ENCODE results near the gene TLK2. TPM values are rescaled to one million over a fixed set of nuclear protein-coding genes. Genes with fewer than 3 reads are reported as not detected.
"Not testable (repeated sequence)": the region's sequence is repeated elsewhere in the genome, so short reads cannot be mapped to it uniquely, and the experiment has no call there.

Gene TLK2
- total RNA-seq, 4 donors from 2014 or later: 25.4 to 47.8 (median 26.5) TPM

DNA sequence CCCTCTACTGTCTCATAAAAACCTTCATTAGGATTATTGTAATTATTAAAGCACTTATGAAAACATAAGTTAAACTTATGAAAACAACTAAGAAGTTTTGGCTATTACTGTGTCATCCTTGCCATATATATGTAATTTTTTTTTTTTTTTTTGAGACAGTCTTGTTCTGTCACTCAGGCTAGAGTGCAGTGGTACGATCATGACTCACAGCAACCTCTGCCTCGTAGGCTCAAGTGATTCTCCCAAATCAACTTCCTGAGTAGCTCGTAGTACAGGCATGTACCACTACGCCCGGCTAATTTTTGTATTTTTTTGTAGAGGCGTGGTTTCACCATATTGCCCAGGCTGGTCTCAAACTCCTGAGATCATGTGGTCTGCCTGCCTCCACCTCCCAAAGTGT is 46.7 kb downstream of the TLK2 start:
- H3K4me1 ChIP-seq; H3K9me3 ChIP-seq; H3K27me3 ChIP-seq; DNase-seq (ENCODE audit: low spot score in 2 of 2); H3K27ac ChIP-seq; H3K4me3 ChIP-seq: not testable (repeated sequence)
- 74% methylated on average over 6 of the region's 6 CpGs for WGBS
- H3K36me3 ChIP-seq: peaks cover 30% of the 10 kb centered on the region

DNA sequence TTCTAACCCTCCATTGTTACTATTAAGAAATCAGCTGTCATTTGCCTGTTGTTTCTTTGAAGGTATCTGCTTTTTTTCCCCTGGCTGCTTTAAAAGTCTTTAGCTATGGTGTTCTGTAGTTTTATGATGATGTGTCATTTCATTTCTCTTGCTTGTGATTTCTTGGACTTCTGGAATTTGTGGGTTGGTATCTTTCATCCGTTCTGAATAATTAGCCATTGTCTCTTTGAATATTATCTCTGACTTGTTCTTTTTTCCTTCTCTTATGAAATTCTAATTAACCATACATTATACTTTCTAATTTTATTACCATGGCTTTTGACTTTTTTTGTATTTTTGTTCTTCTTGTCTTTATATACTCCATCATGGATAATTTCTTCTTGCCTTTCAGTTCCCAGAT is 52.3 kb downstream of the TLK2 start:
- WGBS: 91% methylated on average over 1 of the region's 1 CpG
- H3K27me3 ChIP-seq; DNase-seq (ENCODE audit: low spot score in 2 of 2); H3K27ac ChIP-seq; H3K4me3 ChIP-seq; H3K9me3 ChIP-seq; H3K4me1 ChIP-seq: not testable (repeated sequence)
- H3K36me3 ChIP-seq: peaks cover 19% of the 10 kb centered on the region

DNA sequence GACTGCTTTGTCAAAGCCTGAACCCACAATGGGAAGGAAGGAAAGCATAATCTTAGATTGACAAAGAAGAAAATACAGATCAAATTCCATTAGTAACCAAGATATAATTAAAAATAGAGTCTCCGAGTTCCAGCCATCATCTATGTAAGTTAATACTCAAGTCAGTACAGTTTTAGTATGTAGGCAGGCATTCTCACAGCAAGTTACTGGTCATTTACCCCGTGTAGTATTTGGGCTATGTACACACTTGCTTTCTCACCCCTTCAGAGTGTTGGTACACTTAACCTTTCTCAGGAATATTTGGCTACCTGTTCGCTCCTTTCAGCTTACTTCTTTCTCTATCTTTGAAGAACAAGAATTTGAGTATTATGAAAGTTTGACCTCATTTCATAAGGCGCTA is 57.9 kb downstream of the TLK2 start:
- H3K4me1 ChIP-seq; H3K27ac ChIP-seq; H3K4me3 ChIP-seq; H3K9me3 ChIP-seq; H3K27me3 ChIP-seq; DNase-seq (ENCODE audit: low spot score in 2 of 2): not testable (repeated sequence)
- WGBS: 89% methylated on average over 3 of the region's 4 CpGs
- H3K36me3 ChIP-seq: peaks cover 17% of the 10 kb centered on the region

DNA sequence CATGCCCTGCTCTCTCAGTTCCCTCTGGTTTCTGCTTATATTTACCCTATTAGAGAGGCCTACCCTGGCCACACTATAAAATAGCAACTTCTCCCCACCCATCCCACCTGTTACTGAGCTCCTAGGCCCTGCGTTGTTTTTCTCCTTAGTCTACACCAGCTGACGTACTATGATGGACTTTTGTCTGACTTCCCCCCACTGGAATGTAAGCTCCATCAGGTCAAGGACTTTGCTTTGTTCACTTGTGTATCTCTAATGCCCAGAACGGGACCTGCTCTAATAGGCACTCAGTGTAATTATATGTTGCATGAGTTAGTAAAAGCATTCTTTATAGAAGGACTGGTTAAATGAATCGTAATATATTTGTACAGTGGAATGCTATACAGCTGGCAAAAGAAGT is 62.4 kb downstream of the TLK2 start:
- not testable (repeated sequence) for H3K27ac ChIP-seq; H3K4me1 ChIP-seq; H3K27me3 ChIP-seq; DNase-seq (ENCODE audit: low spot score in 2 of 2); H3K4me3 ChIP-seq; H3K9me3 ChIP-seq
- WGBS: 94% methylated on average over 4 of the region's 4 CpGs
- peaks cover 21% of the 10 kb centered on the region for H3K36me3 ChIP-seq

DNA sequence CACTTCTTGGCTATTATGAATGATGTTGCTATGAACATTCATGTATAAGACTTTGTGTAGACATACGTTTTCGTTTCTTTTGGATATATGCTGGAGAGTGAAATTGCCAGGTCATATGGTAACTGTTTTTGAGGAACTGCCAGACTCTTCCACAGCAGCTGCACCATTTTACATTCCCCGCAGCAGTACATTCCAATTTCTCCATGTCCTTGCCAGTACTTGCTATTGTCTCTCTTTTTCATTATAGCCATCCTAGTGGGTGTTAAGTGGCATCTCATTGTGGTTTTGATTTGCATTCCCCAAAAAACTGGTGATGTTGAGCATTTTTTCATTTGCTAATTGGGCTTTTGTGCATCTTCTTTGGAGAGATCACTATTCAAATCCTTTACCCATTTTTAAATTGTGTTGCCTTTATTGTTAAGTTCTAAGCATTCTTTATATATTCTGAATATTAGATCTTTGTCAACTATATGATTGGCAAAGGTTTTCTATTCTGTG is 64.7 kb downstream of the TLK2 start:
- not testable (repeated sequence) for H3K4me3 ChIP-seq; DNase-seq (ENCODE audit: low spot score in 2 of 2); H3K27ac ChIP-seq; H3K9me3 ChIP-seq; H3K27me3 ChIP-seq; H3K36me3 ChIP-seq; H3K4me1 ChIP-seq
- 74% methylated on average over 3 of the region's 3 CpGs for WGBS

DNA sequence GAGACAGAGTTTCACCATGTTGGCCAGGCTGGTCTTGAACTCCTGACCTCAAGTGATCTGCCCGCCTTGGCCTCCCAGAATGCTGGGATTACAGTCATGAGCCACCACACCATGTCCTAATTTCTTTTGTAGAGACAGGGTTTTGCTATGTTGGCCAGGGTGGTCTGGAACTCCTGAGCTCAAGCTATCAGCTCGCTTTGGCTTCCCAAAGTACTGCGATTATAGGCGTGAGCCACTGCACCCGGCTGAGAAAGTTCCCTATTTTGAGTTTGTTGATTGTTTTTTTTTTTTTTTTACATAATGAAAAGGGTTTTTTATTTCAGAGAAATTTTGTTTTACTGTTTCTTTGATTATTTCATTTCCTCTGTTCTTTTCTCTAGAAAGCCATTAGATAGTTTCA is 67.4 kb downstream of the TLK2 start:
- not testable (repeated sequence) for H3K4me1 ChIP-seq; H3K9me3 ChIP-seq; DNase-seq (ENCODE audit: low spot score in 2 of 2); H3K36me3 ChIP-seq; H3K27ac ChIP-seq; H3K4me3 ChIP-seq; H3K27me3 ChIP-seq
- 100% methylated on average over 1 of the region's 5 CpGs for WGBS

DNA sequence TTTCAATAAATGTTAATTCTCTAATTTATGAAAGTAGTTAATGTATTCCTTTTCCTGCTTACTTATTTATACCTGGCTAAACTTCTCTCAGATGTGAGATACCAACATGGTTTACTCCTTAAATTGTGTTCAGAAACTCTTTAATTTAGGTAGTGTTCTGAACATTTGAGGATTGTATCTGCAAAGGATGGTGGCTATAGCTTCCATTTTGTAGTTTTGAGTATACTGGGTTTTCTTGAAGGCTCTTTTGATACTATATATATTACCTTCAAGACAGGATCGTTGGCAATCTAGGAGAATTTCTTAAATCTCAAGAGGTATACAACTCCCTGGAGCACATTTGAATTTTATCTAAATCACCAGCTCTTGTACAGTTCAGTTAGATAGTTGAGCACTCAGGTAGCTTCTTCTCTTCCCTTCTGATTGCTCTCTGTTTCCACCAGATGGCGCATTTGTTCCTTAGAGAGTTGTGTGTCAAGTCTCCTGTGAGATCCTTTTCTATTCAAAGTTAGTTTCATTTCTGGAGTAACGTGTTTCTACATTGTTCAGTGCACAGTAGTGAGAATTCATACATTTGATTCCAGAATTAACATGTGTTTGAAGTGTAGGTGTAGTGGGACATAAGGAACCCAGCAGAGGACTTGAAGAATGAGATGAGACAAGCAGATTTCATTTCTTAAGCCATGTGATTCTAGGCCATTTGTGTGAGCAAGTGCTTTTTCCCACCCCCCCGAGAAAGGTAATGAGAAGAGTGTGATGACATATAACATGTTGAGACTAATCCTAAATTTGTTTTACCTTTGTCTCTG is 74.4 kb downstream of the TLK2 start:
- not testable (repeated sequence) for DNase-seq (ENCODE audit: low spot score in 2 of 2)

DNA sequence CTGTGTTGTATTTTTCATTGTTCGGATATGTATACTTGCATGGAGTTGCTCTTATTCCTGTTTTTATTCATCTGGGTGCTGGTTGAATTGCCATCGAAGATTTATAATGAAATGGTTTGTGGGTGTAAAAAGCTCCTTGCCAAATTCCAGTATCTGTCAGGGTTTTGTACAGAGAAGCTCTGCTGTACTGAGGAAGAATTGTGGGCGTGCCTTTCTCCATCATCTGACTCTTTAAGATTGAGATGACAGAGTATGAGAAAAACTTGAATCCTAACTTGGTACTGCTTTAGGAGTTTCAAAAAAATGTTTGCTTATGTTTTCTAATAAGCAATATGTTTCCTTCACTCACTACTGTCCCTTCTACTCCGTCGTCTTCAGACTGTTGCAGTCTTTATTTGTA is 78.9 kb downstream of the TLK2 start:
- not testable (repeated sequence) for H3K4me1 ChIP-seq; DNase-seq (ENCODE audit: low spot score in 2 of 2); H3K27ac ChIP-seq; H3K27me3 ChIP-seq; H3K4me3 ChIP-seq; H3K9me3 ChIP-seq
- WGBS: 87% methylated on average over 5 of the region's 5 CpGs
- peaks cover 16% of the 10 kb centered on the region for H3K36me3 ChIP-seq

More for the DNA sequence above, 74.4 kb downstream of the TLK2 start:
- H3K4me3 ChIP-seq, H3K9me3 ChIP-seq, H3K27me3 ChIP-seq, H3K27ac ChIP-seq, H3K36me3 ChIP-seq, H3K4me1 ChIP-seq: not testable (repeated sequence)
- TF ChIP-seq, protein P1, sequence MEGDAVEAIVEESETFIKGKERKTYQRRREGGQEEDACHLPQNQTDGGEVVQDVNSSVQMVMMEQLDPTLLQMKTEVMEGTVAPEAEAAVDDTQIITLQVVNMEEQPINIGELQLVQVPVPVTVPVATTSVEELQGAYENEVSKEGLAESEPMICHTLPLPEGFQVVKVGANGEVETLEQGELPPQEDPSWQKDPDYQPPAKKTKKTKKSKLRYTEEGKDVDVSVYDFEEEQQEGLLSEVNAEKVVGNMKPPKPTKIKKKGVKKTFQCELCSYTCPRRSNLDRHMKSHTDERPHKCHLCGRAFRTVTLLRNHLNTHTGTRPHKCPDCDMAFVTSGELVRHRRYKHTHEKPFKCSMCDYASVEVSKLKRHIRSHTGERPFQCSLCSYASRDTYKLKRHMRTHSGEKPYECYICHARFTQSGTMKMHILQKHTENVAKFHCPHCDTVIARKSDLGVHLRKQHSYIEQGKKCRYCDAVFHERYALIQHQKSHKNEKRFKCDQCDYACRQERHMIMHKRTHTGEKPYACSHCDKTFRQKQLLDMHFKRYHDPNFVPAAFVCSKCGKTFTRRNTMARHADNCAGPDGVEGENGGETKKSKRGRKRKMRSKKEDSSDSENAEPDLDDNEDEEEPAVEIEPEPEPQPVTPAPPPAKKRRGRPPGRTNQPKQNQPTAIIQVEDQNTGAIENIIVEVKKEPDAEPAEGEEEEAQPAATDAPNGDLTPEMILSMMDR (IDR thresholded peaks at IDR 0.05): peak; percentile 23 to 32
- 13% methylated on average over 4 of the region's 4 CpGs for WGBS

DNA sequence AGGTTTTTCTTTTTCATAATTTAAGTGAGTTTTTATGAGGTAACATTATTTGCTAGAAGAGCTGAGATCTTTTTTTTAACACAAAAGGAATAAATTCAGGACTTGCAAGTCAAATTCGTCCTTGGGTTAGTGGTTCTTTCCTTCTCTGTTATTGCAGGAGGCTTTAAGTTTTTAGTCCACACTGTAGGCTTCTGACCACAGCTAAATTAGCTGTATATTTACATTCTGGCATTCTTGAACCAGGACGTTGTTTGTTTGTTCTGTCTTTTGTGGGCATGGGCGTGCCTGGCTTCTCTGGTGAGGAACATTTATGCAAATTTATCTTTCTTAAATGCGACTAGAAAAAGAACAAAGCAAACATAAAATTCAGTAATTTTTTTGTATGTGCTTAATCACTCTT is 80.3 kb downstream of the TLK2 start:
- 63% methylated on average over 4 of the region's 4 CpGs for WGBS
- H3K4me1 ChIP-seq; H3K4me3 ChIP-seq; H3K9me3 ChIP-seq; DNase-seq (ENCODE audit: low spot score in 2 of 2); H3K27me3 ChIP-seq; H3K27ac ChIP-seq: not testable (repeated sequence)
- H3K36me3 ChIP-seq: peaks cover 23% of the 10 kb centered on the region

DNA sequence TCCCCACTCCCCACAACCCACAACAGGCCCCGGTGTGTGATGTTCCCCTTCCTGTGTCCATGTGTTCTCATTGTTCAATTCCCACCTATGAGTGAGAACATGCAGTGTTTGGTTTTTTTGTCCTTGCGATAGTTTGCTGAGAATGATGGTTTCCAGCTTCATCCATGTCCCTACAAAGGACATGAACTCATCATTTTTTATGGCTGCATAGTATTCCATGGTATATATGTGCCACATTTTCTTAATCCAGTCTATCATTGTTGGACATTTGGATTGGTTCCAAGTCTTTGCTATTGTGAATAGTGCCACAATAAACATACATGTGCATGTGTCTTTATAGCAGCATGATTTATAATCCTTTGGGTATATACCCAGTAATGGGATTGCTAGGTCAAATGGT is 82.3 kb downstream of the TLK2 start:
- H3K4me3 ChIP-seq; DNase-seq (ENCODE audit: low spot score in 2 of 2); H3K27me3 ChIP-seq; H3K4me1 ChIP-seq; H3K9me3 ChIP-seq; H3K27ac ChIP-seq: not testable (repeated sequence)
- 100% methylated on average over 2 of the region's 2 CpGs for WGBS
- H3K36me3 ChIP-seq: peaks cover 34% of the 10 kb centered on the region

Measured in suprapubic skin (tissue), 4 donors.